ENCODE results near the gene ABL1.
A peak's percentile ranks its signal among the peaks of the same experiment; 100 is the strongest.

ABL1 gene

GRCh38 chr9:130849356-130849755, 14.3 kb downstream of the ABL1 start:
- no peak for DNase-seq (ENCODE audit: low spot score)

- DNase-seq (ENCODE audit: low spot score) = no peak
Observed at GRCh38 chr9:130852801-130853200, 17.7 kb downstream of the ABL1 start.

GRCh38 chr9:130854092-130854491, 19.0 kb downstream of the ABL1 start:
- DNase-seq (ENCODE audit: low spot score) = no peak

GRCh38 chr9:130854835-130855234, 19.8 kb downstream of the ABL1 start:
- DNase-seq (ENCODE audit: low spot score) = no peak

- no peak for DNase-seq (ENCODE audit: low spot score)
Observed at GRCh38 chr9:130856474-130856873, 21.4 kb downstream of the ABL1 start.

- DNase-seq (ENCODE audit: low spot score) = no peak
Observed at GRCh38 chr9:130857864-130858738, 23.0 kb downstream of the ABL1 start.

- DNase-seq (ENCODE audit: low spot score) = no peak
Observed at GRCh38 chr9:130858739-130859705, 24.0 kb downstream of the ABL1 start.

- no peak for DNase-seq (ENCODE audit: low spot score)
Observed at GRCh38 chr9:130860458-130861316, 25.6 kb downstream of the ABL1 start.

GRCh38 chr9:130861372-130862180, 26.5 kb downstream of the ABL1 start:
- DNase-seq (ENCODE audit: low spot score) = no peak

GRCh38 chr9:130862217-130862616, 27.2 kb downstream of the ABL1 start:
- no peak for DNase-seq (ENCODE audit: low spot score)

- DNase-seq (ENCODE audit: low spot score) = no peak
Observed at GRCh38 chr9:130862747-130863146, 27.7 kb downstream of the ABL1 start.

- DNase-seq (ENCODE audit: low spot score) = no peak
Observed at GRCh38 chr9:130864541-130864940, 29.5 kb downstream of the ABL1 start.

GRCh38 chr9:130865921-130866320, 30.9 kb downstream of the ABL1 start:
- DNase-seq (ENCODE audit: low spot score) = no peak

GRCh38 chr9:130866474-130866965, 31.5 kb downstream of the ABL1 start:
- DNase-seq (ENCODE audit: low spot score) = peak; percentile 85

GRCh38 chr9:130867556-130867955, 32.5 kb downstream of the ABL1 start:
- DNase-seq (ENCODE audit: low spot score) = no peak

GRCh38 chr9:130868230-130868629, 33.2 kb downstream of the ABL1 start:
- DNase-seq (ENCODE audit: low spot score) = no peak

- DNase-seq (ENCODE audit: low spot score) = no peak
Observed at GRCh38 chr9:130869250-130869649, 34.2 kb downstream of the ABL1 start.

GRCh38 chr9:130870491-130871381, 35.7 kb downstream of the ABL1 start:
- no peak for DNase-seq (ENCODE audit: low spot score)

- DNase-seq (ENCODE audit: low spot score) = no peak
Observed at GRCh38 chr9:130871395-130872062, 36.5 kb downstream of the ABL1 start.

Data from iPS-NIHi11 (cell line).